HG03558 (cell line): Measurements from ENCODE around the gene BRD1.
"Not testable (repeated sequence)": the region's sequence is repeated elsewhere in the genome, so short reads cannot be mapped to it uniquely, and the experiment has no call there.

Experiments used
- ATAC-seq: cut with Tn5 transposase; IDR thresholded peaks from one replicate; pipeline ENCODE4 v1.9.1; 2021; ENCODE audit warnings: moderate number of reproducible peaks; ENCODE audit not compliant: unreplicated experiment; ENCODE audit errors: extremely low read depth

BRD1 gene

DNA sequence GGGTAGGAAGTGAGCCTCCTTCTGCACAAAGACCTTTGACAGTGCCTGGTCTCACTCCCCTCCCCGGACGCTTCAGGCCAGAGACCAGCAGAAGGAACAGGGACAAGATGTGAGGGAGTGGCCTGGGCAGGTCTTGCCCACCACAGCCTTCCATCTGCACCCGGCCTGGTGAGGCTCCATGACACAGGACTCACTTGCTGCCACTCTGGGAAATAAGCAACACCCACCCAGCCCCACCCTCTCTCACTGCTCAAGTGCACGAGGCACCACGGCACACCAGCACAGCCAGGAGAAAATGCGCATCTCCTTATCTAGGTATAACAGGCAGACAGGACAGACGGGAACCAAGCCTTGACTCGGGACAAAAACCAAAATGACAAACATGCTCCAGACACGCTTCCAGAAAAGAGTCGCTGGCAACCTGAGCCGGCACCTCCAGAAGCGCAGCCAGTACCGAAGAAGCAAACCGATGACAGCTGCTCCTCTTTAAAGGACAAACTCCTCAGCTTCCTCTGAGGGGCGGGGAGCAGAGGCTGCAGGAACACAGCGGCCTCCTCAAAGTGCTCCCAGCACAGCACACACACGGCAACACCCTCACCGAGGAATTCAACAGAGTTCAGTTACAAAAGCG lies 41.7 kb downstream of the BRD1 start:
- no peak for ATAC-seq

GRCh38 chr22:49785046-49785521 lies 42.6 kb downstream of the BRD1 start:
- no peak for ATAC-seq

DNA sequence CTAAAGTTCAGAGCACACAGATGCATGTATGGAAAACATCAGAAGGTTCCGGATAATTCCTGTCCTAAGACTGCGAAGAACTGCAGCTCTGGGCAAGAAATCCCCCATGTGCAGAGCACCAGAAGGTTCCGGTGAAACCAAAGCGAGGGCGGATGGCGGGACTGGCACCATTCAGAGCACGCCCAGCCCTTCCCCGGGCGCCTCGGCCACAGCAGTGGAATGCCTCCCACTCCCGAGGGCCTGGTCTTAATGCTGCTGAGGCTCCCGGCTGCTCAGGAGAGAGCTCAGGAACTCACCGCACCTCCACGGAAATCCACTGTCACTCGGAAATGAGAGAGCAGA lies 43.1 kb downstream of the BRD1 start:
- no peak for ATAC-seq

DNA sequence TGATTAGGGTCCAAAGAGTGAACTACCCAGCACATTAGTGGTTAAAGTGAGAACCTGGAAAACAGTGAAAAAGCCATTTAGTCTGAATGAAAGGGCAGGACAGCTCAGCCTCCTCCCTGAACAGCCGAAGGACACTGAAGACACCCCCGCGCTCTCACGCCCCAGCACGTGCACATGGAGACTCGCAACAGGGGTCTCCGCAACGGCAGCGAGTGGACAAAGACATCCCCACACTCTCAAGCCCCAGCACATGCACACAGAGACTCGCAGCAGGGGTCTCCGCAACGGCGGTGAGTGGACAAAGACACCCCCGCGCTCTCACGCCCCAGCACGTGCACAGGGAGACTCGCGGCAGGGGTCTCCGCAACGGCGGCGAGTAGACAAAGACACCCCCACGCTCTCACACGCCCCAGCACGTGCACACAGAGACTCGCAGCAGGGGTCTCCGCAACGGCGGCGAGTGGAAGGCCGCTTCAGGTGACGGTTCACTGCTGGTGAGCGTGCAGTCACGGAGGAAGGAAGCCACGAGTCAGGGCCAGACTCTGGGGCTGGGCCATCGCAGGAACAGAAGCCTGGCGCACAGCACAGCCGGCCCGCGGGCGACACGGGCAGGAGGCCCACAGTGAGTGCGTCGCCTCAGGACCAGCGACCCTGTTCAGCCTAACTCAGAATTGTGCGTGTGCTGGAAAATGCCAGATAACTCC lies 43.6 kb downstream of the BRD1 start:
- ATAC-seq: no peak

DNA sequence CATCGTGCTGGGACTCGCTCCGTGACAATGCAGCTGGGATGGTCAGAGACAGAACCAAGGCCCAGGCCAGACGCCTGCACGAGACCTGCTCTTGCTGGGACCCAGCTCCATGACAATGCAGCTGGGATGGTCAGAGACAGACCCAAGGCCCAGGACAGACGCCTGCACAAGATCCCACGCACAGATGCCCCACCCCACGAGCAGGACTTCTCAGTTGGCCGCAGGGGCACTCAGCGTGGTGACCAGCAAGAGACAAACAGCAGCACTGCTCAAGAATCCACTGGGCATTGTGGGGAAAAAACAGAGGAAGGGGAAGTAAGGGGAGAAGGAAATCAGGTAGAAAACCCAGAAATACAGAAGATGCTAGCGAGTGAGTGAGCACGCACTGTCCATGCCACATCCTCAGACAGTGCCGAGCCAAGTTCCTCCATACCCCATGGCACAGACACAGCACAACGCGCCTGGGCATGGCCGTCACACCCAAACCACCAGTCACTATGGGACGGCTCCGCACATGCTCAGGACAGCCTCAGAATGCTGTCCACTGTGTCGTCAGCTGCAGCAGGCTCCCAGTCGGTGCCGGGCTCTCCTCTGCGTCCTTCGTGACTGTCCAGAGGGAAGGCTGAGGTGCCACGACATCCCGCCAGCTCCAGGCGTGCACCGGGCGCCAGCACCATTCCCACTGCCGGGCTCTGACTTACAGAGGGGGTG lies 44.5 kb downstream of the BRD1 start:
- ATAC-seq: no peak

GRCh38 chr22:49781886-49782285 lies 45.8 kb downstream of the BRD1 start:
- ATAC-seq: not testable (repeated sequence)

DNA sequence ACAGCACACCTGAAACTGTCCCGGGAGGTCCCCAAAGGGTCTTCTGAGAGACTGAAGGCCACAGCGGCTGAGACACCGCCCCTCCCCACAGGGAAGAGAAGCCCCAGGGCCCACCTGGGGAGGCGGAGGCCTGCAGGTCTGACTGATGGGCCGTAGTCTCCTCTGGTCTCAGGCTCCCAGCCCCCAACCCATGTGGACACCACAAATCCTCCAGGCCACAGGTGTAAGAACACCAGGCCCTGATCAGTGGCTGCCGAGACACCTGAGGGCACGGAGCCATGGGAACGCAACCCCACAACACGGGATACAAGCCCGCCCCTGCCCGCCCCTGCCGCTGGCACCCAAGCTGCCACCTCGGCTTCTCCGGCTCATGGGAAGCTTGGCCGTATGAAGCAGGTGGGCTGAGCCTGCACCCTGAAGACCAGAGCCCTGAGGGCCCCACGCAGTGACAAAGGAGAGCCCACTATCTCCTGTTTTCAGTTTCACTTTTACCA lies 46.3 kb downstream of the BRD1 start:
- ATAC-seq: no peak

DNA sequence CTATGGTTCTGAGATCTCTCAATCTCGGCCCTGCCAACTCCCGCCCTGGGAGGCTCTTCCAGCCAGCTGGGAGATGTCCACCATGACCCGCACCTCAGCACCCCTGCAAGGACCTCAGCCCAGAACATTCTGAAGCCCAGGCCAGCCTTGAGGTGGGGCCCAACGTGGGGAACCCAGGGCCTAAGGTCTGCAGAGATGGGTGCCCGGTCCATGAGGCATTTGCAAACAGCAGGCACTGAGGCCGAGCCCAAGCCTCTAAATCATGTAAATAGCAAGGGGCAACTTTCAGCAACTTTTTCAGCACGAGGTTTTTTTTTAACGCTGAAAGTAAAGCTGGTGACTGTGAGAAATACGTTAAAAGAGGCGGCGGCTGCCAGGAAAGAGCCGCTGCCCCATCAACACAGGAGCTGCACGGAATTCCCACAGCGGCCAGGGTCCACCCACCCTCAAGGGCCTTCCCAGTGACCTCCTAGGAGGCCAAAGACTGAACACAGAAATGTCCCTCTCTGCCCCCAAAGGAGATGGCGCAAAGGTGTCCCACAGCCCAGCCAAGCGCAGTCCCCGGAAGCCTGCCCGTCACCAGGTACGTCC lies 46.9 kb downstream of the BRD1 start:
- ATAC-seq: no peak

DNA sequence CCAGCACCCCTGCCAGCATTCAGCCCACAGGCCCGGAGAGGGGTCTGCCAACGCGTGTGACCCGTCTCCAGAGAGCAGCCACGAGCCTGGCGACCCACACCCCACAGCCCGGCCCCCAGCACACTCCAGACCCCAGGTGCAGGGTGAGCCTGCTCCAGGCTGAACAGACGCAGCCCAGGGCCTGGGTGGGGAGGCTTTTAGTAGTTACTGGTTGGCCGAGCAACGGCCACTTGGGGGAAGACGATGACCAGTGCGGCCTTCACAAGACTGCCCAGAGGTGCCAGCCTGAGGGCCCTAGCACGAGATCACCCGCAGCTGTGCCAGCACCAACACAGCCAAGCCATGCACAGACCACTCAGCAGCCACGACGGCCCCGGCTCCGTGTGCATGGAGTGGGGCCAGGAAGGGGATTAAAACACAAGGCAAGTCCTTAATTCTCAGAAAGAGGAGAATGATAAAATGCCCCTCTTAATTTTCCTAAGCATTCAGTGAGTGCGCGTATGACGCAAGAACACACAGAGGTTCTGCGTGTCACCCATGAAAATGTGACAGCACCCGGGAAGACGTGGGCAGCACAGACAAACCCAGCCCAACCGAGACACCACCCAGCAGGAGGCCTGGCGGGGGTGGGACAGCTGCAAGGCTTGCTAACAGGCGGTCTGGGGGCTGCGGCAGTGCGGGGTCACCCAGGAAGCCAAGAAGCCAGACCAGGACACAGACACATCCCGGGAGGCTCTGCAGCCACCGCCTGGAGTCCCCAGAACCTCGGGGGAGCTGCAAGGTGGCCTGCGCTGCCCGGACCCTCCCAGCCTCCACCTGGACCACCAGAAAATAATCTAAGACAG lies 47.6 kb downstream of the BRD1 start:
- no peak for ATAC-seq

GRCh38 chr22:49779211-49779610 lies 48.5 kb downstream of the BRD1 start:
- no peak for ATAC-seq

DNA sequence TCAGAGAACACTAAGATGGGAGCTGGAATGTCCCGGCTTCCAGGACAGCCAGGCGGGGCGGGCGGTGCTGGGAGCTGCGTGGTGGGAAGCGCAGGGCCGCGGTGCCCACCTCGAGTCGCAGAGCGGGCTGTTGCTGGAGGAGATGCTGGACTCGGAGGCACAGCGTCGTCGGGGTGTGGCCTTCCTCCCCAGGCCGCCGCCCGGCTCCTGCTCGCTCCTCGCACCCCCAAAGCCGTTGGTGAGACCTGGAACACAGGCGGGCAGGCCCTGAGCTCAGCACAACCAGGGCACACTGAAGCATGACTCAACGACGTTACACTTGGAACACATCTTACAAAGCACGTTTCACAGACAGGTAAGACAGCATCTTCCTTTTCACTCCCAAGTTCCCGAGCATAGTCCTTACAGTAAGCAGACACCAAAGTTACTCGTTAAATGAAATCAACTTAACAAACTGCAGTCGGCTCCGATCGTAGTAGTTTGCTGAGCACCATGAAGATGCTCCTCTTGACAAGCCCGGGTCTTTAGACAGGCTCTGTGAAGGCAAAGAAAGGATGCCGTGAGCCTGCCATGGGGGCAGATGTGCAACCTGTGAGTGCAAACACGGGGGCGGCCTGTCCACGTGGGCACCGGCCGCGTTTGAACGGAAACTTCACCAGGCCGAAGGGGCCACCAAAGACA lies 50.0 kb downstream of the BRD1 start:
- no peak for ATAC-seq

DNA sequence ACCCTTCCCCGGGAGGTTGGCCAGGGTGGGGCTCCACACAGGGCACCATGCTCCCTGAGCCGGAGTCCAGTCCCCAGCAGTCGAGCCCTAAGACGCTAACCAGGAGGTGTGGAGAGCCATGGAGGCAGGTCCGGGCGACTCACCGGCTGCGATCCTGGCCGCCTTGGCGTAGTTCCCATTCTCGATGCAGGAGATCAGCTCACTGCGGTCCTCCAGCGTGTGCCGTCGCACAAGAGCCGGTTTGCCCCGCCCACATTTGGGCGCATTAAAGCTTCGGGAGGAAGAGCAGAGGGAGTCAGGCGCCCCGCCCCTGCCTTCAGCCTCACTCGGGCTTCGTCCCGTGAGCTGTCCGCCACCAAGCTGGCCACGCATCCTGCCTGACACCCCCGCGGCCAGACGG lies 50.8 kb downstream of the BRD1 start:
- no peak for ATAC-seq

DNA sequence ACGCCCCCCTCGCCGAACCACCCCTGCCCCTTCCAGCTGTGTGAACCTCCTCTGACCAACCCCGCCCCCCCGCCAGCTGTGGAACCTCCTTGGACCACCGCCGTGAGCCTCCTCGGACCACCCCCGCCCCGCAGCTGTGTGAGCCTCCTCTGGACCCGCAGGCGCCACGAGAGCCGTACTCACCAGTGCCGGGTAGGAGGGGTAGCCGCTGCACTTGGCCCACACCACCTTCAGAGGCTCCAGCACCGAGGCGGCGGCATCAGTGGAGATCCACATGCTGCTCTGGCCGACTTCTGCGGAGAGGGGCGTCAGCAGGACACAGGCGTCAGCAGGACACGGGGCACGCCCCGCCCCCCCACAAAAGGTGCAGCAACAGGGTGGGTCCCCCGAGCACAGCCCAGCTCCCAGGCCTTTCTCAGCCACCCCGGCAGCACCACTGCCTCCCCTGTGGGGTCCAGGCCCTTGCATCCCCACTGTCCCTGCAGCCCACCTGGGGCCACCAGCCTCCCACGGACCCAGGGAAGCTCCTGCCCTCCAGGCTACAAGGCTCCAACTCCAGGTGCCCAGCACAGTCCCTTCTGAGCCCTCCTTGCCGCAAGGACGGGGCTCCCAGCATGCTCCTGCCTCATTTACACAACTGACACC lies 51.7 kb downstream of the BRD1 start:
- ATAC-seq: no peak

DNA sequence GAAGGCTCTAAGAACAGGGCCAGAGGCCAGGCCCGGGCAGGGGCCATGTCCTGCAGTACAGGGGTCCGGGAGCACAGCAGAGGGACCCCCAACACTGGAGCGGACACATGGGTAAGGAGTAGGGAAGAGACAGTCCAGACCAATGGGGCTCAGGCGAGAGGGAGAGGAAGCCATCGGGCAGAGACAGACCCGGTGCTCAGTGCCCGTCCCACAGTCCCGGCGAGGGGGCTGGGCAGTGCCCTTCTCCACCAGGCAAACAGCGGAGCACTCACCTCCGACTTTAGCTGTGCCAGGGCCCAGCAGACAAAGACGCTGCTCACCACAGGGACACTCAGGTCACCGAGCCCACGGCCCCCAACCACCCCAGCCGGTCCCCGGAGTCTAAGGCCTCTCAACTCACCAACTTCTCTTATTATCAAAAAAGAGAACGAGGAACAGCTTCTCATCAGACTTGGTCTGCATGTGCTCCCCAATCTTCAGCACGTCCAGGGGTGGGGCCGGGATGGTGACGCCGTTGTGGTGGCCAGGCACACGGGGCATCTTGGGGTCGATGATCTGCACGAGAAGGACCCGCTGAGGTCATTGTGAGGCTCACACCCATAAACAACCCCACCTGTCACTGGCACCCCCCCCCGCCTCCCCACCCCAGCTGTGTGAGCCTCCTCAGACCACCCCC lies 52.3 kb downstream of the BRD1 start:
- ATAC-seq: no peak

GRCh38 chr22:49774499-49775151 lies 53.0 kb downstream of the BRD1 start:
- no peak for ATAC-seq

GRCh38 chr22:49774046-49774445 lies 53.6 kb downstream of the BRD1 start:
- ATAC-seq: no peak

DNA sequence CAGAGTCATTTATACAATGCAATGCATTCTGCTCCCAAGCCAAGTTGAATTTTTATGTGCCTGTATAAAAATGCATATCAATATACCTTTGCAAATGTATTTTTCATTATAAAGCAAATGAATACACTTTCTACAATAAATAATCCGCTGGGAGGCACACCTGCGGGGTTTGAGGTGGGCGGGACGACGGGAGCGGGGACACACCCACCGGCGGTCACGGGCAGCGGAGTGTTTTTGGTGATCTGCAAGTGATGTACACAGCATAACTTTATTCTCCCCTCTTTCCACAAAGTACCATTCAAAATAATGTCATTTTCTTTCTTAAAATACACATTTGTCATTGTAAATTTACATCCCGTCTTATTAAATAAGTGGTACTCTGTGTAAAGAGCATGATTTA lies 54.1 kb downstream of the BRD1 start:
- no peak for ATAC-seq

DNA sequence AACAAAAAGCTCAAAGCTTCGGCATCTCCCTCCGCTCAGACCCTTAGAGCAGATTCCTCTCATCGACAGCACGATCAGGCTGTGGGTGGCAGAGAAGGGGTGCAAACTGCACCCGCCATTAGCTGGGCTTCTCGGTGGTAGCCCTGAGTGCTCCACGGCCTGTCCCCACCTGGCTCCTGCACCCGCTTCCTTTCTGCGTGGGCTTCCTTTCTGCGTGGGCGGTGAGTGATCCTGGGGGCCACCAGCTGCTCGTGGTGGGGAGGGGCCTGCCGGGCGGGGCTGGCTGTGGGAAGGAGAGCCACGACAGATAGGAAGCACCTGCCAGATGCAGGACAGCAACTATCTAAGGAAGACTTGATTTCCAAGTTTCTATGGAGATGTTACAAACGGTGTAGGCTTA lies 55.0 kb downstream of the BRD1 start:
- ATAC-seq: no peak
